GM18526 (cell line): ENCODE results near the gene DDC.

Experiments
- POLR2A ChIP-seq: IDR thresholded peaks from 3 replicates; pipeline ENCODE4 v1.6.1; 2011; ENCODE audit not compliant: insufficient read length; ENCODE audit errors: extremely low read depth

Gene DDC

GRCh38 chr7:50462361-50462760 lies 102.8 kb downstream of the DDC start:
- no peak for TF ChIP-seq POLR2A

GRCh38 chr7:50461695-50462094 lies 103.5 kb downstream of the DDC start:
- no peak for TF ChIP-seq POLR2A

DNA sequence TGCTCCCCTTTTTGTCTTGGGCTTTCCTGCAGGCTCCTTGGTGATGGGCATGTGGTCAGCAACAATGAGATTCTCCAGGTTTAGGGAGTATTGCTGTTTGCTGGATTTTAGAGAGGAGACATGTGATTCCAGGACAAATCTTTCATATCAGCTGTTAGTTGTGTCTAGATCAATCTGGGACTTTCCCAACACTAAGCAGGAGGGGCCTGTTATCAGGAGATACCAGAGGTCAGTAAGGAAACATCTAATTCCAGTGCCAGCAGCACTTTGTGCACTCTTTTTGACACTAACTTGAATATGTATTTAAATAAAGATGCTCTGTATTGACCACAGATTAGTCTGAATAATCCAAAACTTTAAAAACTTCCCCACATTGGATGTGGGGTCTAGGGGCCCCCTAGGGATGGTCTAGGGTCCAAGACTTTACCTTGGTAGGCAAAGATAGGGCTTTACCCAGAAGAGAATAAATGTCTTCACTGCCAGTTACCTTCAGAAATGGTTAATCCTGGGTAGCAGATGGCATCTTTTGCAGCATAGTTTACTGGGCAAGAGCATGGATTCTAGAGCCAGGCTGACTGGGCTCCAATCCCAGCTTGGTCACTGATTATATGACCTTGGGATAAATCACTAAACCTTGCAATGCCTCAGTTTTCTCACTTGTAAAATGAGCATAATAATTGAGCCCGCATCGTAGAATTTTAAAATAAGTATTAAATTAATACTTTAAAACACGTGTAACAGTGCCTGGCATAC lies 108.7 kb downstream of the DDC start:
- no peak for TF ChIP-seq POLR2A

GRCh38 chr7:50455658-50456057 lies 109.5 kb downstream of the DDC start:
- no peak for TF ChIP-seq POLR2A

DNA sequence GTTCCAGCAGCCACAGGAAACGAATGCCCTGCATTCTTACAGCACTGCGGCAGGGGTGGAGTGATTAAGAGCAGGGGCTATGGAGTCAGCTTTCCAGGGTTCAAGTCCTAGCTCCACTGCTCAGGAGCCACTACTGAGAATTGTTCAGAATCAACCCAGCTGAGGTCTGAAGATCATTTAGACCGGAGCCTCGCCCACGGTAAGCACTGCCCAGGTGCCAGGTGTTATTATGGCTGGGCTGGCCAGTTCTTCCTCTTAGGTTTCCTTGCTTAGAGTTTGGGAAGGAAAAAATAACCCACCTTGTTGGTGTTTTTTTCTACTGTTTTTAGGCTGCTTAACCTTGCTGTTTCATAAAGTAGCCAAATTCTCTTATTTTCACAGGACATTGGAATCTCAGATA lies 110.2 kb downstream of the DDC start:
- no peak for TF ChIP-seq POLR2A

DNA sequence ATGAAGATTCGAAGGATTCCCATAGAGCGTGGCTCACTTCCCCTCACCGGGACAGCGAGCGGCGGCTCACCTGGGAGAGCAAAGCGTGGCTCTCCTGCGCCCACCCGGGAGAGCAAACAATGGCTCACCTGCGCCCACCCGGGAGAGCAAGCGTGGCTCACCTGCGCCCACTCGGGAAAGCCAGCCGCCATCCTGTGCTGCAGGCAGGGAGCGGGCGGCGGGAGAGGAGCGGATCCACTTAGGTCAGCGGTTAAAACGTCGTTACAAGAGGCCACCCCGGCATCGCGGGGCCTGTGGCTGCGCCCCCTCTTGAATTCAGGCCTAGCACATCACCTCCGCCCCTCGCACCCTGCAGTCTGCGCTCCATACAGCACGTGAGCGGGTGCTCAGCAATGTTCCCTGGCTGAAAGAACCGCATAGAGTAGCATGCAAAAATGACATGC lies 114.6 kb downstream of the DDC start:
- no peak for TF ChIP-seq POLR2A

- TF ChIP-seq POLR2A: peak; percentile 84
Observed at GRCh38 chr7:50449881-50450589, 115.2 kb downstream of the DDC start, which contains the start of gene FIGNL1. Gene FIGNL1 (minus strand): TSS chr7:50450350. CDS start chr7:50447287, 3,063 bp downstream.

GRCh38 chr7:50449501-50449880 lies 115.7 kb downstream of the DDC start:
- TF ChIP-seq POLR2A: no peak

- TF ChIP-seq POLR2A: no peak
Observed at GRCh38 chr7:50448823-50449222, 116.4 kb downstream of the DDC start.

GRCh38 chr7:50446542-50446960 lies 118.7 kb downstream of the DDC start:
- no peak for TF ChIP-seq POLR2A

DNA sequence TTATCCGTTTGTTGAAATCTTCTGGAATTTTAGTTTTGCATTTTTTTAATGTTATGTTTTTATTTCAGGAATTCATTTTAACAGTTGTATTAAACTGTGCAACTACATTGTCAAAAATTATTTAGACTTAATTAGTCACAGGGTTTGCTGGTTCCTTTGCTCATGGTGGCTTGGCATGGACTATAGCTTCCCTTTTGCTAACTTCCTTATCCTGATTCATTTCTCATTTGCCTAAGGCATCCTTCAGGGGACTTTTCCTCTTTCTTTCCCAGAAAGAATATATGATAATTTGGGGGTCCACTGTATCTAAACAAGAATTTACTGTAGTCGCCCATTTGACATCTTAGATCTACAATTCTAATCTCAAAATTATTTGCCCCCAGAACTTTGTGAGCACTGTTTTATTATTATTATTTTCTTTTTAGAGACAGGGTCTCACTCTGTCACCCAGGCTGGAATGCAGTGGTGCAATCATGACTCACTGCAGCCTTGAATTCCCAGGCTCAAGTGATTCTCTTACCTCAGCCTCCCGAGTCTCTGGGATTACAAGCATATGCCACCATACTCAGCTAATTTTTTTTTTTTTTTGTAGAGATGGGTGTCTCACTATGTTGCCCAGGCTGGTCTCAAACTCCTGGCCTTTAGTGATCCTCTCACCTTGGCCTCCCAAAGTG lies 128.9 kb downstream of the DDC start:
- no peak for TF ChIP-seq POLR2A

GRCh38 chr7:50431722-50432305 lies 133.4 kb downstream of the DDC start:
- no peak for TF ChIP-seq POLR2A

- no peak for TF ChIP-seq POLR2A
Observed at GRCh38 chr7:50431316-50431715, 133.9 kb downstream of the DDC start.

DNA sequence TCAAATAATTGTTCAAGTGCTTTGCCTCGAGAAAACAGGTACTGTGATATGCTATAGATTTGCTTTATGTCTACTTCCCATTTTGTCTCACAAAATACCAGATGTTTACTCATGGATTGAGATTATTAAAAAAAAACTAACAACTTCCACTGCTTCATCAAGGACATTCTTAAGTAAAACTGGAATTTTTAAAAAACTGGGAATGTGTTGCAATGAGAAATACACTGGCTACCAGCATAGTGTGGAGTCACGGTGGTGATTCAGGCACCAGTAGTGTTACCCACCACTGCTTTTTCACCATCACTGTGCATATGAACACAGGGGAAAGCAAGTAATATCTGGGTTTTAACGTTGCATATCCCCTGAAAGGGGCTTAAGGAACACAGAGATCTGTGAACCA lies 136.3 kb downstream of the DDC start:
- TF ChIP-seq POLR2A: no peak

DNA sequence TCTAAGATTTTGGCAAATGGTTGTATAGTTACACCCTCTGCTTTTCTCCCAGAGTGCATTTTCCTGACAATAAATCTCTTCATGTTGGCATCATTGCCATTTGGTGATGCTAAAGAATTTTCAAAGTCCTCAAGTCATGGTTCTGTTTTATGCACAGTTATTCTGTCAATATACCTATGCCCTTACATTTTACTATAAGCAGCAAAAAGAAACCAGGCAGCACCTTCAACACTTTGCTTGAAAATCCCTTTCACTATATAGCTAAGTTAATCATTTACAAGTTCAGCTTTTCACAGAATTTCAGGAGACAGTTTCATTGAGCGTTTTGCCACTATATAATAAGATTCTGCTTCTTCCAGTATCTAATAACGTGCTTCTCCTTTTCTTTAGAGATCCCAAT lies 137.7 kb downstream of the DDC start:
- no peak for TF ChIP-seq POLR2A
